Transverse colon (tissue), 3 donors: ENCODE data around the gene CLEC4M.

Source experiments
- CTCF ChIP-seq, 5 experiments: fragments of 200-600 bp in 3 of 5; fragments of 450-650 bp in 2 of 5; sonication (generic) in 3 of 5; IDR thresholded peaks; 1 replicate in 2 of 5; 2 replicates in 3 of 5; pipeline ENCODE4 v1.5.1; 2016 to 2017; ENCODE audit warnings: antibody characterized with exemption in 5 of 5, inconsistent platforms in 3 of 5, mild to moderate bottlenecking in 2 of 5, moderate library complexity in 1 of 5
- POLR2A ChIP-seq: fragments of 450-650 bp; IDR thresholded peaks from one replicate; pipeline ENCODE4 v1.6.1; 2016; ENCODE audit warnings: antibody characterized with exemption, mild to moderate bottlenecking, moderate library complexity

- TF ChIP-seq CTCF (IDR thresholded peaks at IDR 0.05) = no peak
- TF ChIP-seq POLR2A = no peak
Measured at GRCh38 chr19:7784856-7785255, 21.8 kb downstream of the CLEC4M start.
